OCI-LY1 (cell line): ENCODE data around the gene AAR2.

ENCODE experiments used
- CTCF ChIP-seq: fragments of 200-600 bp; sonication (generic), shearing (Covaris generic); IDR thresholded peaks from 2 replicates; pipeline ENCODE4 v1.5.1; 2017; ENCODE audit warnings: mild to moderate bottlenecking, antibody characterized with exemption, low read length, moderate library complexity, mixed read lengths
- EZH2 ChIP-seq: fragments of 200-600 bp; sonication (generic), shearing (Covaris generic); IDR thresholded peaks from 2 replicates; pipeline ENCODE4 v1.8.0; 2017; ENCODE audit warnings: borderline replicate concordance, mixed run types, mild to moderate bottlenecking, antibody characterized with exemption, low read length, moderate library complexity, mixed read lengths

GRCh38 chr20:36203861-36204260 is 32.4 kb upstream of the AAR2 start:
- TF ChIP-seq CTCF: no peak
- TF ChIP-seq EZH2: no peak
